Activated CD8-positive, alpha-beta T cell treated with anti-CD3 and anti-CD28 coated beads, Interleukin-2, amount 10 ng/mL, durations not matched to agents 7 days and 5 days (primary cell): ENCODE measurements around the gene SIRPG. TPM values are rescaled to one million over a fixed set of nuclear protein-coding genes. Genes with fewer than 3 reads are reported as not detected.
"Not testable (repeated sequence)": the region's sequence is repeated elsewhere in the genome, so short reads cannot be mapped to it uniquely, and the experiment has no call there.

Experiments used
- ATAC-seq: fragments of 150-1000 bp; cut with Tn5 transposase; one replicate; pipeline ENCODE4 v1.10.0; 2021; ENCODE audit warnings: moderate library complexity
- CTCF ChIA-PET: fragments of 350-600 bp; sonication (Branson Sonifier 250); formaldehyde crosslinking; loops from one replicate; lab custom pipeline; 2021; ENCODE audit warnings: antibody characterized with exemption; lab: Charles Lee
- POLR2A ChIA-PET: fragments of 350-600 bp; sonication (Branson Sonifier 250); formaldehyde crosslinking; loops from one replicate; lab custom pipeline; 2021; ENCODE audit warnings: antibody characterized with exemption; lab: Charles Lee
- DNase-seq: peaks from one replicate; pipeline ENCODE4 v3.0.0-alpha.2; 2020
- H3K27ac Mint-ChIP-seq: one replicate; pipeline ENCODE4 v1.8.0; 2021; ENCODE audit warnings: mild to moderate bottlenecking, mixed read lengths
- H3K27me3 Mint-ChIP-seq: one replicate; pipeline ENCODE4 v1.8.0; 2021; ENCODE audit warnings: low read depth, mixed read lengths
- H3K36me3 Mint-ChIP-seq: one replicate; pipeline ENCODE4 v1.8.0; 2021; ENCODE audit warnings: low read depth, mixed read lengths
- H3K4me1 Mint-ChIP-seq: one replicate; pipeline ENCODE4 v1.8.0; 2021; ENCODE audit warnings: low read depth, mixed read lengths
- H3K4me3 Mint-ChIP-seq: one replicate; pipeline ENCODE4 v1.8.0; 2021; ENCODE audit warnings: mild to moderate bottlenecking, mixed read lengths
- H3K9me3 Mint-ChIP-seq: one replicate; pipeline ENCODE4 v1.8.0; 2022; ENCODE audit warnings: mixed read lengths; ENCODE audit not compliant: insufficient read depth
- total RNA-seq, 2 experiments: library from RNA; stranded (reverse); gene quantifications; one replicate each; pipeline ENCODE4 v1.2.3, GENCODE V29; 2021

The SIRPG gene
- total RNA-seq, 2 experiments from 2014 or later: 112 to 123 TPM

- H3K36me3 Mint-ChIP-seq: peaks cover 47% of the 10 kb centered on the region
- ATAC-seq: no peak
- CTCF ChIA-PET: interaction anchor here (0.7 to 1.1 kb wide), 3 partner anchors 110 to 153 kb away, joined by 3 to 4 read pairs (median 3); no protein-coding TSS in a partner anchor
Observed at GRCh38 chr20:1623501-1624205, 33.9 kb downstream of the SIRPG start.

GRCh38 chr20:1622450-1622849 is 35.1 kb downstream of the SIRPG start:
- no peak overlapping the region for H3K4me3 Mint-ChIP-seq
- POLR2A ChIA-PET: no interaction called here

More at GRCh38 chr20:1623501-1624205, 33.9 kb downstream of the SIRPG start:
- Mint-ChIP-seq H3K27me3 (no peaks in the 10 kb centered on the region), H3K4me3 (no peak overlapping the region), H3K4me1 (peaks cover 71% of the 10 kb centered on the region), H3K9me3 (no peaks in the 10 kb centered on the region), H3K27ac (peak overlapping the region; percentile 77)
- POLR2A ChIA-PET: interaction anchor here (0.6 kb wide), 1 partner anchor 786 kb away, joined by 3 read pairs; no protein-coding TSS in a partner anchor
- no peak for DNase-seq

GRCh38 chr20:1621316-1621715 is 36.3 kb downstream of the SIRPG start:
- H3K27ac Mint-ChIP-seq: no peak overlapping the region
- no peak overlapping the region for H3K4me3 Mint-ChIP-seq
- H3K9me3 Mint-ChIP-seq: peaks cover 3% of the 10 kb centered on the region
- peaks cover 74% of the 10 kb centered on the region for H3K4me1 Mint-ChIP-seq
- ChIA-PET CTCF (interaction anchor here (1.0 to 1.6 kb wide), 2 partner anchors 113 to 156 kb away, joined by 3 read pairs; no protein-coding TSS in a partner anchor), POLR2A (no interaction called here)
- no peaks in the 10 kb centered on the region for H3K27me3 Mint-ChIP-seq
- H3K36me3 Mint-ChIP-seq: peaks cover 42% of the 10 kb centered on the region
- no peak for ATAC-seq
- no peak for DNase-seq

More at GRCh38 chr20:1622450-1622849, 35.1 kb downstream of the SIRPG start:
- DNase-seq: peak; percentile 44
- peak overlapping the region; percentile 77 for H3K27ac Mint-ChIP-seq
- H3K36me3 Mint-ChIP-seq: peaks cover 44% of the 10 kb centered on the region
- peaks cover 3% of the 10 kb centered on the region for H3K9me3 Mint-ChIP-seq
- no peaks in the 10 kb centered on the region for H3K27me3 Mint-ChIP-seq
- peak; percentile 34 for ATAC-seq
- CTCF ChIA-PET: interaction anchor here (1.0 to 1.6 kb wide), 3 partner anchors 112 to 155 kb away, joined by 3 read pairs; no protein-coding TSS in a partner anchor
- H3K4me1 Mint-ChIP-seq: peaks cover 74% of the 10 kb centered on the region

- CTCF ChIA-PET: interaction anchor here (1.2 kb wide), 1 partner anchor 144 kb away, joined by 5 read pairs; no protein-coding TSS in a partner anchor
- POLR2A ChIA-PET: no interaction called here
- ATAC-seq: peak; percentile 70
- Mint-ChIP-seq H3K4me1 (peaks cover 68% of the 10 kb centered on the region), H3K36me3 (peaks cover 34% of the 10 kb centered on the region), H3K27me3 (no peaks in the 10 kb centered on the region), H3K4me3 (peak within 1 kb of the TSS; percentile 1), H3K27ac (peak within 1 kb of the TSS; percentile 73), H3K9me3 (peaks cover 3% of the 10 kb centered on the region)
- peak; percentile 65 for DNase-seq
Observed at GRCh38 chr20:1619861-1620444, 37.6 kb downstream of the SIRPG start, which contains the start of gene SIRPB1. SIRPB1 (minus strand) TSS chr20:1620009; CDS start chr20:1619944, 65 bp downstream.

GRCh38 chr20:1618954-1619540 is 38.5 kb downstream of the SIRPG start:
- CTCF ChIA-PET: interaction anchor here (1.2 to 1.3 kb wide), 2 partner anchors 109 to 145 kb away, joined by 3 to 5 read pairs; no protein-coding TSS in a partner anchor
- ATAC-seq: no peak
- H3K27ac Mint-ChIP-seq: peak overlapping the region; percentile 73

GRCh38 chr20:1618479-1618878 is 39.1 kb downstream of the SIRPG start:
- POLR2A ChIA-PET: no interaction called here
- DNase-seq: no peak
- no peaks in the 10 kb centered on the region for H3K27me3 Mint-ChIP-seq
- H3K4me3 Mint-ChIP-seq: no peak overlapping the region
- peaks cover 3% of the 10 kb centered on the region for H3K9me3 Mint-ChIP-seq
- ATAC-seq: no peak
- peaks cover 66% of the 10 kb centered on the region for H3K4me1 Mint-ChIP-seq
- H3K36me3 Mint-ChIP-seq: peaks cover 34% of the 10 kb centered on the region
- no peak overlapping the region for H3K27ac Mint-ChIP-seq
- CTCF ChIA-PET: interaction anchor here (1.3 kb wide), 1 partner anchor 109 kb away, joined by 3 read pairs; no protein-coding TSS in a partner anchor

More at GRCh38 chr20:1618954-1619540, 38.5 kb downstream of the SIRPG start:
- peaks cover 34% of the 10 kb centered on the region for H3K36me3 Mint-ChIP-seq
- no peaks in the 10 kb centered on the region for H3K27me3 Mint-ChIP-seq
- POLR2A ChIA-PET: no interaction called here
- H3K4me1 Mint-ChIP-seq: peaks cover 68% of the 10 kb centered on the region
- H3K9me3 Mint-ChIP-seq: peaks cover 3% of the 10 kb centered on the region
- H3K4me3 Mint-ChIP-seq: no peak overlapping the region
- no peak for DNase-seq

- H3K4me1 Mint-ChIP-seq: peaks cover 52% of the 10 kb centered on the region
- ChIA-PET CTCF (no interaction called here), POLR2A (no interaction called here)
- H3K36me3 Mint-ChIP-seq: peaks cover 26% of the 10 kb centered on the region
- no peak for DNase-seq
- no peaks in the 10 kb centered on the region for H3K27me3 Mint-ChIP-seq
- no peak overlapping the region for H3K4me3 Mint-ChIP-seq
- no peak overlapping the region for H3K27ac Mint-ChIP-seq
- ATAC-seq: no peak
- H3K9me3 Mint-ChIP-seq: peaks cover 3% of the 10 kb centered on the region
Observed at GRCh38 chr20:1616858-1617434, 40.6 kb downstream of the SIRPG start.

GRCh38 chr20:1610404-1610803 is 47.2 kb downstream of the SIRPG start:
- peaks cover 11% of the 10 kb centered on the region for H3K4me1 Mint-ChIP-seq
- H3K9me3 Mint-ChIP-seq, H3K4me3 Mint-ChIP-seq, POLR2A ChIA-PET, DNase-seq, H3K27me3 Mint-ChIP-seq, ATAC-seq, H3K36me3 Mint-ChIP-seq, H3K27ac Mint-ChIP-seq: not testable (repeated sequence)
- CTCF ChIA-PET: interaction anchor here (0.6 kb wide), 2 partner anchors 51 to 107 kb away, joined by 3 read pairs; no protein-coding TSS in a partner anchor

- ATAC-seq, H3K4me1 Mint-ChIP-seq, H3K4me3 Mint-ChIP-seq, H3K27ac Mint-ChIP-seq, CTCF ChIA-PET, H3K36me3 Mint-ChIP-seq, H3K9me3 Mint-ChIP-seq, DNase-seq, H3K27me3 Mint-ChIP-seq, POLR2A ChIA-PET: not testable (repeated sequence)
Observed at GRCh38 chr20:1608678-1609347, 48.8 kb downstream of the SIRPG start.

- H3K27ac Mint-ChIP-seq: no peak overlapping the region
- H3K27me3 Mint-ChIP-seq: no peaks in the 10 kb centered on the region
- H3K9me3 Mint-ChIP-seq: no peaks in the 10 kb centered on the region
- ATAC-seq (no peak), DNase-seq (no peak)
- H3K4me1 Mint-ChIP-seq: no peaks in the 10 kb centered on the region
- ChIA-PET POLR2A (no interaction called here), CTCF (no interaction called here)
- H3K36me3 Mint-ChIP-seq: no peaks in the 10 kb centered on the region
- no peak overlapping the region for H3K4me3 Mint-ChIP-seq
Observed at GRCh38 chr20:1600736-1601135, 56.8 kb downstream of the SIRPG start.

- ATAC-seq (no peak), DNase-seq (no peak)
- Mint-ChIP-seq H3K27ac (no peak overlapping the region), H3K36me3 (no peaks in the 10 kb centered on the region), H3K27me3 (no peaks in the 10 kb centered on the region), H3K9me3 (no peaks in the 10 kb centered on the region), H3K4me3 (no peak overlapping the region), H3K4me1 (no peaks in the 10 kb centered on the region)
- CTCF ChIA-PET: no interaction called here
- POLR2A ChIA-PET: no interaction called here
Observed at GRCh38 chr20:1595333-1595732, 62.2 kb downstream of the SIRPG start.
